ENCODE measurements around the gene KMT2B.

The KMT2B gene

DNA sequence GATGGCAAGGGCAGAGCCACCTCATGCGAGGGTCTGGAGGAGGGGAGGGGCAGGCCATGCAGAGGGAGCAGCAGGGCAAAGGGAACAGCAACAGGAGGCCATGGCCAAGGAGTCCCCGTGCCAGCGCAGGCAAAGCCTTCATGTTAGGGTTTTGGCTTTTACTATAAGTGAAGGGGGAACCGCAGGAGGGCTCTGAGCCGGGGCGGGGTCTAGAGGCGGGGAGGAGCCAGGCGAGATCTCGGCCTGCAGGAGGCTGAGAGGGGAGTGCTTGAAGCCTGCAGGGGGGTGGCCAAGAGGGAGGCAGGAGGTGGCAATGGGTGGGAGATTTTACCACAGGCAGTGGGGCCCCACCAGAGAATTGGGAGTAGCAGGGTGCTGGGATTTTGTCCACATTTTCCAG, 63.8 kb downstream of the KMT2B start:
- no peak for DNase-seq

DNA sequence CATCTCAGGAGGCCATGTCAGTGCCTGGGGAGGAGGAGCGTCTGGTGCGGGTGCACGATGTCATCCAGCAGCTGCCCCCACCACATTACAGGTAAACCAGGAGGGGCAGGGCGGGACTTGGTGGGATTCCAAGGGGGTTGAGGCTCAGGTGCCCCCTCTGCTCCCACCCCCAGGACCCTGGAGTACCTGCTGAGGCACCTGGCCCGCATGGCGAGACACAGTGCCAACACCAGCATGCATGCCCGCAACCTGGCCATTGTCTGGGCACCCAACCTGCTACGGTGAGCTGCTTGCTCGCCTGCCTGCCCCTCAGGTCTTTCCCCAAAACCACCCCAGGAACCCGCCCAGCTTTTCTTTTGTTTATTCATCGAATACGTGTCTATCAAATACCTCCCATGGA, 64.8 kb downstream of the KMT2B start:
- DNase-seq = no peak

DNA sequence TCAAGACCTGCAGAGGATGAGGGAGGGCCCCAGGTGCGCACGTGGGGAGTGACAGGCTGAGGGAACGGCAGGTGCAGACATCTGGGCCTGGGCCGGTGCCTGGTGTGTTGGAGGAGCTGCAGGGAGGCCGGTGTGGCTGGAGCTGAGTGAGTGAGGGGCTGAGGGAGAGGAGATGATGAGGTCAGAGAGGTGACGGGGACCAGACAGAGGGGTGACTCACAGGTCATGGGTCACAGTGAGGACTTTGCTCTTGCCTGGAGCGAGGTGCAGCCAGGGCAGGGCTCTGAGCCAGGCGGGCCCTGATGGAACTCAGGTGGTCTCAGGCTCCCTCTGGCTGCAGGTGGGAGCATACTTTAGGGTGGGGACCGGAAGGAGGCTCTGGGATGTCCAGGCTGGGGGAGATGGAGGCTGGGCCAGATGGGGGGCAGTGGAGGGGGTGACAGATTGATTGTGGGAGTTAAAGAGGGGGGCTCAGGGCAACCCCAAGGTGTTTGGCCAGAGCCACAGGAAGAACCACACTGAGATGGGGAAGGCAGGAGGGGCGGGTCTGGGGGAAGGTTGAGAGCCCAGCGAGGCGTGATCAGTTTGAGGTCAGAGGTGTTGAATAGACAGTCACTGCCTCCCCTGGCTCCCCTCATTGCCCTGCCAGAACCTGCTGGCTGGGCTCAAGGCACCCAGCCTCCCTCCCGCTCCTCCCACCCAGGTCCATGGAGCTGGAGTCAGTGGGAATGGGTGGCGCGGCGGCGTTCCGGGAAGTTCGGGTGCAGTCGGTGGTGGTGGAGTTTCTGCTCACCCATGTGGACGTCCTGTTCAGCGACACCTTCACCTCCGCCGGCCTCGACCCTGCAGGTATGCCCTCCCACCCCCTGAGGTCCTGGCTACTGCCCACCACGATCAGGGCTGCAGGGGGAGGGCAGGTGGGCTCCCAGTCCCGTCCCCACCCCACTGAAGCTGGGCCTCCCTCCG, 65.9 kb downstream of the KMT2B start:
- DNase-seq = no peak

DNA sequence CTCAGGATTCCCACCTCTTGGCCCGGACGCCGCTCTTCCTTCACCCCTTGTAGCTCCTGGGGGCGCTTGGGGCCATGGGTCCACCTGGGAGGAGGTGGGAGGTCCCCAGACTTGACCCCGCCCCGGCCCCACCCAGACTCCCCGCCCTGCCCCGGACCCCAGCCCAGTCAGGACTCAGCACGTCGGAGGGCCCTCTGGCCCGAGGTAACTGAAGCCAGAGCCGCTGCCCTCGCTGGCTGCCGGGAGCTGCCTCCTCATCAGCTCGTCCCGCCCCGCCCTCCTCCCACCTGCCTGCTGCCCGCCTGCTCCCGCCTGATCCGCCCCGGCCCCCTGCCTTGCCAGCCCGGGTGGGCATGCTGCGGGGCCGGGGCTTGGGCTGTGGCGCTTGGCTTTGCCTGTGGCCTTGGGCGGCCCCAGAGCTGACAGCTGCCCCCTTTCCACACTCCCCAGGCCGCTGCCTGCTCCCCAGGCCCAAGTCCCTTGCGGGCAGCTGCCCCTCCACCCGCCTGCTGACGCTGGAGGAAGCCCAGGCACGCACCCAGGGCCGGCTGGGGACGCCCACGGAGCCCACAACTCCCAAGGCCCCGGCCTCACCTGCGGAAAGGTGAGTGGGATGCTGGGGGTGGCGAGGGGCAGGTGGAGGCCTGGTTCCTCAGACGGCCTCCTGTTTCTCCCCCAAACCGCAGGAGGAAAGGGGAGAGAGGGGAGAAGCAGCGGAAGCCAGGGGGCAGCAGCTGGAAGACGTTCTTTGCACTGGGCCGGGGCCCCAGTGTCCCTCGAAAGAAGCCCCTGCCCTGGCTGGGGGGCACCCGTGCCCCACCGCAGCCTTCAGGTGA, 66.9 kb downstream of the KMT2B start:
- no peak for DNase-seq

DNA sequence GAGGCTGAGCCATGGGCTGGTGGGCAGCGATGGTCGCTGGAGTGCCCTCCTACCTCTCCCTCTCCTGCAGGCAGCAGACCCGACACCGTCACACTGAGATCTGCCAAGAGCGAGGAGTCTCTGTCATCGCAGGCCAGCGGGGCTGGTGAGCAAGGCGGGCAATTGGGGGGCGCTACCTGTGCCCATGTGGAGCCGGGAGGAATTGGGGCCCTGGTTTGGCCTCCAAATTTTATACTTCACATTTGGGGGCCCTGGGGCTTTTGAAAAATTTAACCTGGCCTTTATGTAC, 67.5 kb downstream of the KMT2B start:
- DNase-seq = no peak

DNA sequence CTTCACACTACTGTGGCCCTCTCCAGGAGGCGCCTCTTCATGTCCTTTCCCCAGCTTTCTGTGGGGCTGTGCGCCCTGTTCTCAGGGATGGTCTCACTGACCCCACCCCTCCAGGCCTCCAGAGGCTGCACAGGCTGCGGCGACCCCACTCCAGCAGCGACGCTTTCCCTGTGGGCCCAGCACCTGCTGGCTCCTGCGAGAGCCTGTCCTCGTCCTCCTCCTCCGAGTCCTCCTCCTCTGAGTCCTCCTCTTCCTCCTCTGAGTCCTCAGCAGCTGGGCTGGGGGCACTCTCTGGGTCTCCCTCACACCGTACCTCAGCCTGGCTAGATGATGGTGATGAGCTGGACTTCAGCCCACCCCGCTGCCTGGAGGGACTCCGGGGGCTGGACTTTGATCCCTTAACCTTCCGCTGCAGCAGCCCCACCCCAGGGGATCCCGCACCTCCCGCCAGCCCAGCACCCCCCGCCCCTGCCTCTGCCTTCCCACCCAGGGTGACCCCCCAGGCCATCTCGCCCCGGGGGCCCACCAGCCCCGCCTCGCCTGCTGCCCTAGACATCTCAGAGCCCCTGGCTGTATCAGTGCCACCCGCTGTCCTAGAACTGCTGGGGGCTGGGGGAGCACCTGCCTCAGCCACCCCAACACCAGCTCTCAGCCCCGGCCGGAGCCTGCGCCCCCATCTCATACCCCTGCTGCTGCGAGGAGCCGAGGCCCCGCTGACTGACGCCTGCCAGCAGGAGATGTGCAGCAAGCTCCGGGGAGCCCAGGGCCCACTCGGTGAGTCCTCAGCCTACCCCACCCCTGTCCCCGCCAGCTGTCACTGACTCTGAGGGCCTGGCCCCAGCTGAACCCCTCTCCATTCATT, 68.7 kb downstream of the KMT2B start:
- no peak for DNase-seq

DNA sequence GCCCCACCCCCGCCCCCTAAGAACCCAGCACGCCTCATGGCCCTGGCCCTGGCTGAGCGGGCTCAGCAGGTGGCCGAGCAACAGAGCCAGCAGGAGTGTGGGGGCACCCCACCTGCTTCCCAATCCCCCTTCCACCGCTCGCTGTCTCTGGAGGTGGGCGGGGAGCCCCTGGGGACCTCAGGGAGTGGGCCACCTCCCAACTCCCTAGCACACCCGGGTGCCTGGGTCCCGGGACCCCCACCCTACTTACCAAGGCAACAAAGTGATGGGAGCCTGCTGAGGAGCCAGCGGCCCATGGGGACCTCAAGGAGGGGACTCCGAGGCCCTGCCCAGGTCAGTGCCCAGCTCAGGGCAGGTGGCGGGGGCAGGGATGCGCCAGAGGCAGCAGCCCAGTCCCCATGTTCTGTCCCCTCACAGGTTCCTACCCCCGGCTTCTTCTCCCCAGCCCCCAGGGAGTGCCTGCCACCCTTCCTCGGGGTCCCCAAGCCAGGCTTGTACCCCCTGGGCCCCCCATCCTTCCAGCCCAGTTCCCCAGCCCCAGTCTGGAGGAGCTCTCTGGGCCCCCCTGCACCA, 69.5 kb downstream of the KMT2B start:
- DNase-seq = no peak
